Tibial nerve (tissue), 3 donors: ENCODE data around the gene MID2.

ENCODE experiments used
- POLR2A ChIP-seq, 2 donors: fragments of 450-650 bp; IDR thresholded peaks; one replicate each; pipeline ENCODE4 v1.6.1; 2017; ENCODE audit warnings: antibody characterized with exemption in 2 of 2, mild to moderate bottlenecking in 2 of 2, moderate library complexity in 2 of 2
- TF ChIP-seq, protein P1 (sequence below), 5 experiments: fragments of 200-600 bp in 3 of 5; fragments of 450-650 bp in 2 of 5; sonication (generic) in 3 of 5; IDR thresholded peaks; one replicate each; pipeline ENCODE4 v1.5.1; 2016 to 2019; ENCODE audit warnings: antibody characterized with exemption in 5 of 5, mild to moderate bottlenecking in 3 of 5, moderate library complexity in 2 of 5

DNA sequence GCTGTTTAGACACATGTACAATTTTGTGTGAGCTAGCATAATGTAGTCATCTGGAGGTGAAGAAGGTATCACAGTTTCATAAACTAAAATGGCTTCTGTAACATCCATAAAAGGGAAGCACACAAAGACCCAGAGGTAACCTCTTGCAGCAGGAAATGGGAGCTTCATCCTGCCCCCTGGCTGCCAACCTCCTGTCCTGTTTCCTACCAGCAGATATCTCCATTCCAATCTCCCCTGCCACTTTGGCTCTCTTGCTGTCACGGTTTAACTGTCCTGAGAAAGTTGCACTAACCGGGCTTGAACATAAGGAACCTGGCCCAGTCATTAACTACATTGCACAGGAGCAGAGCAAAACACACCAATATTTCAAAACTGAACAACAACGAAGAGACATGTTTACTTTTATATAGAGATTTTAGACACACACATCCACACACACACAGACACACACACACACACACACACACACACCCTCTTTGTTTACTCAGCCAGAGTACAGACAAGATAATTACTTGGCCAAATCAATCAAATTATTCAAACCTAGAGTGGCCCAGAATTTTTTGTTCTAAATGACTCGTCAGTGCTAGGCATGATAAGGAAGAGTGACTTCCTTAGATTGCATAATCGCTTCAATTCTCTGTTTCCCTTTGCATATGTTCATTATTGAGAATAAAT lies 24.2 kb downstream of the MID2 start:
- TF ChIP-seq, protein P1, sequence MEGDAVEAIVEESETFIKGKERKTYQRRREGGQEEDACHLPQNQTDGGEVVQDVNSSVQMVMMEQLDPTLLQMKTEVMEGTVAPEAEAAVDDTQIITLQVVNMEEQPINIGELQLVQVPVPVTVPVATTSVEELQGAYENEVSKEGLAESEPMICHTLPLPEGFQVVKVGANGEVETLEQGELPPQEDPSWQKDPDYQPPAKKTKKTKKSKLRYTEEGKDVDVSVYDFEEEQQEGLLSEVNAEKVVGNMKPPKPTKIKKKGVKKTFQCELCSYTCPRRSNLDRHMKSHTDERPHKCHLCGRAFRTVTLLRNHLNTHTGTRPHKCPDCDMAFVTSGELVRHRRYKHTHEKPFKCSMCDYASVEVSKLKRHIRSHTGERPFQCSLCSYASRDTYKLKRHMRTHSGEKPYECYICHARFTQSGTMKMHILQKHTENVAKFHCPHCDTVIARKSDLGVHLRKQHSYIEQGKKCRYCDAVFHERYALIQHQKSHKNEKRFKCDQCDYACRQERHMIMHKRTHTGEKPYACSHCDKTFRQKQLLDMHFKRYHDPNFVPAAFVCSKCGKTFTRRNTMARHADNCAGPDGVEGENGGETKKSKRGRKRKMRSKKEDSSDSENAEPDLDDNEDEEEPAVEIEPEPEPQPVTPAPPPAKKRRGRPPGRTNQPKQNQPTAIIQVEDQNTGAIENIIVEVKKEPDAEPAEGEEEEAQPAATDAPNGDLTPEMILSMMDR (IDR thresholded peaks at IDR 0.05) = peak in 1 of 5 experiments; percentile 9
- TF ChIP-seq POLR2A (IDR thresholded peaks at IDR 0.05) = no peak
